ENCODE data around the gene USP48. TPM values are rescaled to one million over a fixed set of nuclear protein-coding genes. Genes with fewer than 3 reads are reported as not detected.

USP48 gene
- total RNA-seq, 1 donor = 63.9 TPM

DNA sequence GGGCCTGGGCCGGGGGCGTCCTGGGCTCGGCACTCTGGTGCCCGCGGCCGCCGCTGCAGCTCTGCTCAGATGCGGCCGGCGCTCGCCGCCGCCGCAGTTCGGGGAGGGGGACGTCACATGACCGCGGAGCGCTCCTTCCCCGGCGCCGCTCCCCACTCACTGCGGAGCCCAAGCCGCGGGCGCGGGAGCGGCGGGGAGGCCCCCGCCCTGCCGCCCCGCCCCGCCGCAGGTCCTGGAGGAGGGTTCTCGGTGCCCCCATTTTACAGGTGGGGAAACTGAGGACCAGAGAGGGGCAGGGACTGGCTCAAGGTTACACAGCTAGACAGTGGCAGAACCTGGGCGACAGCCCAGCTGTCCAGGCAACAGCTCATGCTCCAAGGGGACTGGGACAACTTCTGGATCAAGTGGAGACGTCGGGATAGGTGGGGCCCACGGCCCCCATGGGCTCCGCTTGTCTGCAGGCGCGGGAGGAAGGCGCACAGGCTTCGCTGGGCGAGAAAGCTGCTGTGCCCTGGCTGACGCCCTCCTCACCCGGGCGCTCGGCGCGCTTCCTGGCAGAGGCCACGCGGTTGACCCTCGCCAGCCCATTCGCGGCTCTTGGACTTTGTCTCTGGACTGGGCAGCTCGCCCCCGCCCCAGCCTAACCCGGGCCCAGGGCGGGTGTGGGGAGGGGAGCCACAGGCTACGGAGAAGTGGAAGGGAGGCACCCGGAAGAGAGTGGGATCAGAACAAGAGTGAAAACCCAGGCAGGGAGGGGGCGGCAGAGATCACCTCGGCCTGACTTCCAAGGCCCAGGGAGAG, 113.5 kb downstream of the USP48 start, which contains the start of gene RAP1GAP:
RAP1GAP (minus strand) TSS at position 100 of the 801 bp plus-strand sequence. CDS start 49,325 bp downstream, outside the sequence.
- Histone ChIP-seq H3K9me3 (ENCODE audit: low read depth, low read length) (no peaks in the 10 kb centered on the region), H3K27me3 (ENCODE audit: insufficient read depth, low read length) (peaks cover 33% of the 10 kb centered on the region), H3K4me3 (ENCODE audit: low read length) (peak within 1 kb of the TSS; percentile 8), H3K4me1 (ENCODE audit: insufficient read depth, low read length) (peaks cover 27% of the 10 kb centered on the region)

DNA sequence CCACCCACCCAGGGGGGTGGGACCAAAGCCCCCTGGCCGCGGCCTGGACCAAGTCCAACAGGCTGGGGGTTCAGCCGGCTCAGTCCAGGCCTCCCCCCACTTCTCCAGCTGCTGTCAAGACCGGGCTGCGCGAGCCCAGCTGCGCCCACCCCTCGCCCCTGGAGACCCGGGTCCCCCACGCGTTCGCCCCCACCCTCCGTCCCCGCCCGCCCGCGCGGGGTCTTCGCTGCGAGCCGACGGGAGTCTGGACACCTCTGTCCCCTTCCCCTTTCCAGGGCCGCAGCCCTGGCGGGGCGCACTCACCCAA, 114.0 kb downstream of the USP48 start:
- no peaks in the 10 kb centered on the region for H3K9me3 ChIP-seq (ENCODE audit: low read depth, low read length)
- H3K27me3 ChIP-seq (ENCODE audit: insufficient read depth, low read length) = peaks cover 33% of the 10 kb centered on the region
- H3K4me1 ChIP-seq (ENCODE audit: insufficient read depth, low read length) = peaks cover 27% of the 10 kb centered on the region
- H3K4me3 ChIP-seq (ENCODE audit: low read length) = peak overlapping the region; percentile 8

DNA sequence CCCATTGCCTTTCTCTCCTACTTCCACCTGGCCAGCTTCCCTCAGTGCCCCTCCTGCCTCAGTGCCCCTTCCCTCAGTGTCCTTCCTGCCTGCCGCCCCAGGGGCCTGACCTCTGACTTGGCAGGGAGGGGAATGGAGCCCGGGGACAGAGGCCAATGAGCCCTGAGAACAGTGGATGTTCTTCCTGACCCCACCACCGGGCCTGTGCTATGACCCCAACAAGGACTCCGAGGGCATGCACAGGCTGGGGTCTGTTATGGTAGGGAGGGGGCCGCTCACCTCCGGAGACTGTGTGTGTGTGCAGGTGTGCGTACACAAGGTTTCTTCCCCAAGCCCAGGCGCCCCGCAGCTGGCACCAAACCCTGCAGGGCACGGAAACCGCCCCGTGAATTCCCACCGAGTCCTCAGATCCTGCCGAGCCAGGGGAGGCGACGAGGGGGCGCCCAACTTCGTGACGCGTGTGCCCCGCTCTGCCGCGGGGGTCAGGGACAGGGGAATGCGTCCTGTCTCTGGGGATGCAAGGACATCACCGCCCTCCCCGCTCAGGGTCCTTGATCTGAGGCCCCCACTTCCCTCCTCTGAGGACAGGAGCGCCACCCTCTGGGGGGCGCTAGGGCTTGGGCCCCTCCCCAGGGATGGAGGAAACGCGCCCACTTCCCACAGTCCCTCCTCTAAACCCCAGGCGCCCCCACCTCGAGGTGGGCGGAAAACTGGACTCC, 114.6 kb downstream of the USP48 start:
- H3K4me3 ChIP-seq (ENCODE audit: low read length) = no peak overlapping the region
- H3K9me3 ChIP-seq (ENCODE audit: low read depth, low read length) = no peaks in the 10 kb centered on the region
- peaks cover 33% of the 10 kb centered on the region for H3K27me3 ChIP-seq (ENCODE audit: insufficient read depth, low read length)
- H3K4me1 ChIP-seq (ENCODE audit: insufficient read depth, low read length) = peaks cover 23% of the 10 kb centered on the region

- Histone ChIP-seq H3K27me3 (ENCODE audit: insufficient read depth, low read length) (peaks cover 33% of the 10 kb centered on the region), H3K4me3 (ENCODE audit: low read length) (no peak overlapping the region)
These were observed 115.4 kb downstream of the USP48 start for GRCh38 chr1:21667348-21668231.

GRCh38 chr1:21666576-21667320, 116.2 kb downstream of the USP48 start:
- H3K4me3 ChIP-seq (ENCODE audit: low read length) = no peak overlapping the region
- no peaks in the 10 kb centered on the region for H3K9me3 ChIP-seq (ENCODE audit: low read depth, low read length)
- peaks cover 21% of the 10 kb centered on the region for H3K4me1 ChIP-seq (ENCODE audit: insufficient read depth, low read length)
- H3K27me3 ChIP-seq (ENCODE audit: insufficient read depth, low read length) = peaks cover 33% of the 10 kb centered on the region

More at GRCh38 chr1:21667348-21668231, 115.4 kb downstream of the USP48 start:
- H3K4me1 ChIP-seq (ENCODE audit: insufficient read depth, low read length) = peaks cover 21% of the 10 kb centered on the region
- H3K9me3 ChIP-seq (ENCODE audit: low read depth, low read length) = no peaks in the 10 kb centered on the region

DNA sequence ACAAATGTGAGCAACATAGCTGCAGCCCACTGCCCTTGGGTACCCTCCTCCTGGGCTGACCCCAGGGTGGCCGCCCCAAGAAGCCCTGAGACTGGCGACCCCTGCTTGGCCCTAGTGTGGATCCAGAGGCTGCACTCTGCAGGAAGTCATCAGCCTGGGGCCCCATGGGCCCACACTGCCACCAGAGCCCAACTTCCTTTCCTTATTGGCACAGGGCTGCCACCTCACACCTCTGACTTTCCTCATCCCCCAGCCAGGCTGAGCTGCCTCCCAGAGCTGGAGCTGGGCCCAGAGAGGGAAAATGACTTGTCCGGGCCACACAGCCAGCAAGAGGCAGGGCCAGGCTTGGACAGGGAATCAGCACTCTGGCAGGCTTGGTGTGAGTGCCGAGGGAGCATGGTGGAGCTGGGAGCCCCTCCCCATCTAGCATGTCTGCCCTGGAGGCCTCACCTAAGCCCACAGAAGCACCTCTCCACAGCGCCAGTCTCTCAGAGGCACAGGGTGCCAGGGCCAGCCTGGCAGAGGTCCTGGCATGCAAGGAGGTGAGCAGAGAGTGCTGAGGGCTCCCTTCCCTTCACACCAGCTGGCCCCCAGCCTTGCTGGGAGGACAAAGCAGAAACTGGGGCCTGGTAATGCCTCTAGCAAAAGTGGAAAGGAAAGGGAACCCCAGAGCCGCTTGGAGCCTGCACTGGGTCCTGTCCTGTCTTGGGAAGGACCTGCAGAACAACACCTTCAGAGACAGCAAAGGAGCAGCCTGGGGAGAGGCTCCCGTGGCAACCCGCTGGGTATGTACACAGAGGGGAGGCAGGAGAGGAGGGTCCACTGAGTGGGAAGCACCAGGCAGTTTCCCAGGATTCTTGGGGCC, 117.0 kb downstream of the USP48 start:
- Histone ChIP-seq H3K9me3 (ENCODE audit: low read depth, low read length) (no peaks in the 10 kb centered on the region), H3K27me3 (ENCODE audit: insufficient read depth, low read length) (peaks cover 33% of the 10 kb centered on the region), H3K4me3 (ENCODE audit: low read length) (no peak overlapping the region), H3K4me1 (ENCODE audit: insufficient read depth, low read length) (peaks cover 21% of the 10 kb centered on the region)

DNA sequence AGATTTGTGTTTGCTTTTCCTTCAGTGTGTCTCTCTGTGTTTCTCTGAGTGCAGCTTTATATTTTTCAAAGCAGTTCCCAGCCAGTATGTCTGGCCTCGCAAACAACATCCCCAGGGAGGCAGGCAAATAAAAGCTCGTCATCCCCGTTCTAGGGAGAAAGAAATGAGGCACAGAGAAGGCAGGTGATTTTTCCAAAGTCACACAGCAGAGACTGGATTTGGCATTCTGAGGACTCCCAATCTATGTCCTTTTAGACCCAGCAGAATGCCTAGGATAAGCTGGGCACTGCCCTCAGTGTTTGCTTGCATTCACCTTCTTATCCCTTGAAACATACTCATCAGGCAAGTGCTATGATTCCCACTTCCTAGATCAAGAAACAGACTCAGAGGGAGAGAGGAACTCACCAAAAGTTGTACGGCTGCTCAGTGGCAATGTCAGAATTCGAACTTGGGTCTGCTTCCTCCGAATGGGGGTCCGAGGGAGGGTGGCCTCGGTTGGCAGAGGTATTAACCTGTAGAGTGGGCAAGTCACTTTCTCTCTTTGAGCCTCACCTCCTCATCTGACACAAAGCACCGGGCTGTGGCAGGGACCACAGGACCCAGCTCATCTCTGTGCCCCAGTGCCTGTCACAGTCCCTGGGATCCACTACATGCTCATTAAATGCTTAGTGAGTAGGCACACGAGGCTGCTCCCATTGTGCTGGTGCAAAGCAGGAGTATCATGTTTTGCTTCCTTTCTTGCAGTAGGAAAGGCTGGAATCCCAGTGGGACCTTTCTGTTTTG, 118.0 kb downstream of the USP48 start:
- peaks cover 26% of the 10 kb centered on the region for H3K27me3 ChIP-seq (ENCODE audit: insufficient read depth, low read length)

DNA sequence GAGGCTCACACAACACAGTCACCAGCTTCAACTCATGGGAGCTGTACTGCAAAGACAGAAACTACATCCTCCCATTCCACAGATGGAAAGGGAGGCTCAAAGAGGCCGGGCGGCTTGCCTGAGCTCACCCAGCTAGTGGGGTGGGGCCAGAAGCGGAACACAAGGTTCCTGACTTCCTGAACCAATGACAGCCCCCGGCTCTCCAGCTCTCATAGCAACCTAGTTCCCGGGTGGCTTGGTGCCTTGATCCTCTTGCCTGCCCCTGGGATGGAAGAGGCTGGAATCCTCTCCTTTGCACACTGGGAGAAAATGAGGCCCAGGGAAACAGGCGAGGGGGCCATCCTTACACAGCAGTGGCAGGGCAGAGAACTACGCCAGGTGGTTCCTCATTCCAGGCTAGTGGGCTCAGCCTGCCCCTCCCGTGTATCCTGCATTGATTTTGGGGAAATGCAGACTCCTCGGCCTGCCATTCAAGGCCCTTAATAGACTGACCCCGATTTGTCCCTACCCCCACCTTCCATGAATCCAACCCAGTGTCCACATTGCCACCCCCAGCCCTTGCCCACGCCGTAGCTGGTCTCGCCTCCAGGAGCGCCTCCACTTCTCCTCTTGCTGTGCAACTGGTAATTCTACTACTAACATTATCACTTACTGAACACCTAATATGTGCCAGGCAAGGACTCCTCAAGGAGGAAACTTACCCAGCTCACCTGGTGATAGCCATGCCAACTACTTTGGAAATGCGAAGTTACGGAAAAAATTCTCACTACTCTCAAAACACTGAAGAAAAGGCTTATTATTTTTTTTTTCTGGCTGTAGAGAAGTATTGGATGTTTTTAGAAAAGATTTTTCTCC, 118.8 kb downstream of the USP48 start:
- Histone ChIP-seq H3K4me3 (ENCODE audit: low read length) (no peak overlapping the region), H3K4me1 (ENCODE audit: insufficient read depth, low read length) (peaks cover 18% of the 10 kb centered on the region), H3K9me3 (ENCODE audit: low read depth, low read length) (no peaks in the 10 kb centered on the region), H3K27me3 (ENCODE audit: insufficient read depth, low read length) (peaks cover 28% of the 10 kb centered on the region)

More for the DNA sequence above, 118.0 kb downstream of the USP48 start:
- Histone ChIP-seq H3K9me3 (ENCODE audit: low read depth, low read length) (no peaks in the 10 kb centered on the region), H3K4me3 (ENCODE audit: low read length) (no peak overlapping the region), H3K4me1 (ENCODE audit: insufficient read depth, low read length) (peaks cover 20% of the 10 kb centered on the region)

GRCh38 chr1:21663248-21663950, 119.5 kb downstream of the USP48 start:
- Histone ChIP-seq H3K27me3 (ENCODE audit: insufficient read depth, low read length) (peaks cover 24% of the 10 kb centered on the region), H3K4me3 (ENCODE audit: low read length) (no peak overlapping the region)

GRCh38 chr1:21662426-21663247, 120.3 kb downstream of the USP48 start:
- Histone ChIP-seq H3K27me3 (ENCODE audit: insufficient read depth, low read length) (peaks cover 16% of the 10 kb centered on the region), H3K4me1 (ENCODE audit: insufficient read depth, low read length) (peaks cover 7% of the 10 kb centered on the region), H3K4me3 (ENCODE audit: low read length) (no peak overlapping the region), H3K9me3 (ENCODE audit: low read depth, low read length) (no peaks in the 10 kb centered on the region)

More at GRCh38 chr1:21663248-21663950, 119.5 kb downstream of the USP48 start:
- H3K4me1 ChIP-seq (ENCODE audit: insufficient read depth, low read length) = peaks cover 11% of the 10 kb centered on the region
- H3K9me3 ChIP-seq (ENCODE audit: low read depth, low read length) = no peaks in the 10 kb centered on the region

DNA sequence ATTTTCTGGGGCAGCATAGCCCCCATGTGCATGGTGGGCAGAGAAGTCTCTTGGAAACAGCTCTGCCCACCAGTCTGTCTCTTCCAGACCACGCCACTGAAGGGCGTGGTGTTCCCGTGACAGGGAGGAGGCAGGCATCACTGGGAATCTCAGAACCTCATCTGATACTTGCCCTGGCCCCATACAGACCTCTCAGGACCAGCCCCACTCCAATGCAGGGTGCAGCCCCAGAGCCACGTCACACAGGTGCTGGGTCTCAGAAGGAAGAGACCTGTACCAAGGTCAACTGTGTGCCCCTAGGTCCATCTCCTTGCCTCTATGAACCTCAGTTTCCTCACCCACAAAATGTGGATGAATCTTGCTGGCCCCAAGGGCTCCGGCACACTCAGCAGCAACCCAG, 121.1 kb downstream of the USP48 start:
- H3K4me3 ChIP-seq (ENCODE audit: low read length) = no peak overlapping the region
- no peaks in the 10 kb centered on the region for H3K9me3 ChIP-seq (ENCODE audit: low read depth, low read length)
- H3K27me3 ChIP-seq (ENCODE audit: insufficient read depth, low read length) = peaks cover 12% of the 10 kb centered on the region
- H3K4me1 ChIP-seq (ENCODE audit: insufficient read depth, low read length) = peaks cover 7% of the 10 kb centered on the region

Measured in mononuclear cell (primary cell).